ENCODE data around the gene SLC44A5. TPM values are rescaled to one million over a fixed set of nuclear protein-coding genes. Genes with fewer than 3 reads are reported as not detected.

Gene SLC44A5
- total and polyA plus RNA-seq, 2 donors (not counting 1 experiment from before 2014, with no cell fraction given) = 2.8 to 4.2 TPM

DNA sequence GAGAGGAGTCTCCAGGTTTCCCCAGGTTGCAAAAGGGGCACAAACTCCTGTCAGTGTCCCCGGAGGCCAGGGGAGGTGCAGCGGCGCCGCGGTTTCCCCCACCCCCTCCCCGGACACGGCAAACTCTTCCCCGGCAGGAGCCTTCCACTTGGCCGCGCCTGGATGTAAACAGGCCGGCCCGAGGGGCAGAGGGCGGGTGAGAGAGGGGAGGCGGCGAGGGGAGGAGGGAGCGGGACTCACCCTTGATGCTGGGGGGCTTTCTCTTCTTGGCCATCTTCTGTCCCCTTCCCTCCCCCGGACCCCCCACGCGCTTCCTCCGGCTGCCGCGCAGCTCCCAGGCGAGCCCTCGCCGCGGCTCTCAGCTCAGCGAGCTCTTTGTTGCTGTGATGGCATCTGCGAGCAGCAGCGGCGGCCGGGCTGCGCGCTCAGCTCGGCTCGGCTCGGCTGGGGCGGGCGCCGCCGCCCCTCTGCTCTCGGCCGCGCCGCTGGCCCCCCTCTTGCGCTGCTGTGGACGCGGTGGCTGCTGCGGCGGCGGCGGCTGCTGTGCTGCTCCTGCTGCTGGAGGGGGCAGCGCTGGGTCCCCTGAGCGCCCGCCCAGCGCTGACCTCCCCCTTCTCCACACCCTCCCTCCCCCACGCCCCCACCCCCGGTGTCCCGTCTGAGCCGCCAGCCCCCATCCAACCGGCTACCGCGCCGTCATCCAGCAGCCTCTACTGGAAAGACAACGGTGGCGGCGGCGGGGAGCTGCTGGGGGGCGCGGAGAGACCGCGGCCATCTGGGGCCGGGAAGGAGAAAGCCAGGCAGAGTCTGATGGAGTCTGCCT is 4.9 kb upstream of the SLC44A5 start:
- DNase-seq (peak; percentile 36), ATAC-seq (ENCODE audit: low read depth) (peak; percentile 62)
- Histone ChIP-seq H3K36me3 (replicated peaks in 1 of 2; ENCODE audit: control extremely low read depth in 1 of 2, control insufficient read depth in 1 of 2, extremely low read depth in 1 of 2, insufficient read depth in 2 of 2, low read length in 1 of 2) (no peaks in the 10 kb centered on the region), H3K4me1 (ENCODE audit: control insufficient read depth in 2 of 2, insufficient read depth in 2 of 2, low read length in 2 of 2) (peaks cover 23 to 27% of the 10 kb centered on the region in 2 donors), H3K9me3 (ENCODE audit: control extremely low read depth in 1 of 3, control insufficient read depth in 2 of 3, insufficient read depth in 1 of 3, low read length in 2 of 3) (peaks cover 0 to 12% (median 0%) of the 10 kb centered on the region in 3 donors), H3K4me3 (ENCODE audit: control extremely low read depth in 1 of 5, extremely low read depth in 1 of 5, insufficient read depth in 1 of 5, low read depth in 2 of 5, low read length in 4 of 5) (peak overlapping the region in 4 of 5 experiments; percentile 7 to 63 (median 43)), H3K9ac (ENCODE audit: low read length) (peak overlapping the region; percentile 55), H2AFZ (ENCODE audit: insufficient read depth, low read depth, low read length, poor library complexity, severe bottlenecking) (peak overlapping the region; percentile 54), H3K4me2 (replicated peaks; ENCODE audit: low read depth, low read length, poor library complexity, severe bottlenecking) (peak overlapping the region; percentile 77), H3K27ac (ENCODE audit: low read length in 2 of 2) (no peak overlapping the region), H3K27me3 (replicated peaks in 1 of 4; ENCODE audit: control extremely low read depth in 1 of 4, control insufficient read depth in 3 of 4, insufficient read depth in 4 of 4, low read length in 3 of 4) (peaks cover 0 to 44% (median 41%) of the 10 kb centered on the region in 4 experiments), H4K20me1 (ENCODE audit: control insufficient read depth, insufficient read depth, low read length, poor library complexity, severe bottlenecking) (no peaks in the 10 kb centered on the region), H3K79me2 (ENCODE audit: control insufficient read depth, insufficient read depth, low read length) (no peaks in the 10 kb centered on the region)
- Mint-ChIP-seq H3K4me3 (peak overlapping the region; percentile 79), H3K27me3 (peaks cover 74% of the 10 kb centered on the region), H3K27ac (no peak overlapping the region), H3K9me3 (ENCODE audit: insufficient read depth) (no peaks in the 10 kb centered on the region), H3K4me1 (peaks cover 24% of the 10 kb centered on the region)
- ChIA-PET POLR2A (no interaction called here), CTCF (interaction anchor here (0.7 to 1.3 kb wide), 2 partner anchors 16 to 349 kb away, joined by 3 read pairs; no protein-coding TSS in a partner anchor)
- TF ChIP-seq EZH2 (IDR thresholded peaks at IDR 0.05; ENCODE audit: borderline replicate concordance, insufficient read depth, low read depth, low read length, poor library complexity, severe bottlenecking) = no peak
- TF ChIP-seq, protein P1, sequence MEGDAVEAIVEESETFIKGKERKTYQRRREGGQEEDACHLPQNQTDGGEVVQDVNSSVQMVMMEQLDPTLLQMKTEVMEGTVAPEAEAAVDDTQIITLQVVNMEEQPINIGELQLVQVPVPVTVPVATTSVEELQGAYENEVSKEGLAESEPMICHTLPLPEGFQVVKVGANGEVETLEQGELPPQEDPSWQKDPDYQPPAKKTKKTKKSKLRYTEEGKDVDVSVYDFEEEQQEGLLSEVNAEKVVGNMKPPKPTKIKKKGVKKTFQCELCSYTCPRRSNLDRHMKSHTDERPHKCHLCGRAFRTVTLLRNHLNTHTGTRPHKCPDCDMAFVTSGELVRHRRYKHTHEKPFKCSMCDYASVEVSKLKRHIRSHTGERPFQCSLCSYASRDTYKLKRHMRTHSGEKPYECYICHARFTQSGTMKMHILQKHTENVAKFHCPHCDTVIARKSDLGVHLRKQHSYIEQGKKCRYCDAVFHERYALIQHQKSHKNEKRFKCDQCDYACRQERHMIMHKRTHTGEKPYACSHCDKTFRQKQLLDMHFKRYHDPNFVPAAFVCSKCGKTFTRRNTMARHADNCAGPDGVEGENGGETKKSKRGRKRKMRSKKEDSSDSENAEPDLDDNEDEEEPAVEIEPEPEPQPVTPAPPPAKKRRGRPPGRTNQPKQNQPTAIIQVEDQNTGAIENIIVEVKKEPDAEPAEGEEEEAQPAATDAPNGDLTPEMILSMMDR (IDR thresholded peaks at IDR 0.05) = no peak
- 2% methylated on average over 49 of the region's 72 CpGs for WGBS (ENCODE audit: insufficient coverage)
- intact Hi-C loops (cut with micrococcal nuclease) = loop anchor here (5.0 kb wide), 1 partner anchor 171 kb away; the partner anchor contains the start of gene RABGGTB

- H4K20me1 ChIP-seq (ENCODE audit: control insufficient read depth, insufficient read depth, low read length, poor library complexity, severe bottlenecking) = no peaks in the 10 kb centered on the region
- no peak for ATAC-seq (ENCODE audit: low read depth)
- CTCF ChIA-PET = interaction anchor here (1.3 kb wide), 1 partner anchor 349 kb away, joined by 3 read pairs; no protein-coding TSS in a partner anchor
- peaks cover 0 to 44% (median 41%) of the 10 kb centered on the region in 4 experiments for H3K27me3 ChIP-seq (replicated peaks in 1 of 4; ENCODE audit: control extremely low read depth in 1 of 4, control insufficient read depth in 3 of 4, insufficient read depth in 4 of 4, low read length in 3 of 4)
- H3K36me3 ChIP-seq (replicated peaks in 1 of 2; ENCODE audit: control extremely low read depth in 1 of 2, control insufficient read depth in 1 of 2, extremely low read depth in 1 of 2, insufficient read depth in 2 of 2, low read length in 1 of 2) = no peaks in the 10 kb centered on the region
- Mint-ChIP-seq H3K4me3 (peak overlapping the region; percentile 71), H3K9me3 (ENCODE audit: insufficient read depth) (no peaks in the 10 kb centered on the region), H3K27ac (no peak overlapping the region), H3K4me1 (peaks cover 24% of the 10 kb centered on the region), H3K27me3 (peaks cover 69% of the 10 kb centered on the region)
- no peaks in the 10 kb centered on the region for H3K79me2 ChIP-seq (ENCODE audit: control insufficient read depth, insufficient read depth, low read length)
- H3K4me3 ChIP-seq (ENCODE audit: control extremely low read depth in 1 of 5, extremely low read depth in 1 of 5, insufficient read depth in 1 of 5, low read depth in 2 of 5, low read length in 4 of 5) = peak overlapping the region in 3 of 5 experiments; percentile 22 to 63 (median 47)
- H2AFZ ChIP-seq (ENCODE audit: insufficient read depth, low read depth, low read length, poor library complexity, severe bottlenecking) = peak overlapping the region; percentile 54
- H3K4me2 ChIP-seq (replicated peaks; ENCODE audit: low read depth, low read length, poor library complexity, severe bottlenecking) = peak overlapping the region; percentile 77
- POLR2A ChIA-PET = no interaction called here
- H3K9ac ChIP-seq (ENCODE audit: low read length) = peak overlapping the region; percentile 55
- TF ChIP-seq EZH2 (IDR thresholded peaks at IDR 0.05; ENCODE audit: borderline replicate concordance, insufficient read depth, low read depth, low read length, poor library complexity, severe bottlenecking) = no peak
- no peak overlapping the region for H3K27ac ChIP-seq (ENCODE audit: low read length in 2 of 2)
- intact Hi-C loops (cut with micrococcal nuclease) = no loop called here
- peaks cover 0 to 12% (median 0%) of the 10 kb centered on the region in 3 donors for H3K9me3 ChIP-seq (ENCODE audit: control extremely low read depth in 1 of 3, control insufficient read depth in 2 of 3, insufficient read depth in 1 of 3, low read length in 2 of 3)
- H3K4me1 ChIP-seq (ENCODE audit: control insufficient read depth in 2 of 2, insufficient read depth in 2 of 2, low read length in 2 of 2) = peaks cover 23 to 27% of the 10 kb centered on the region in 2 donors
- DNase-seq = no peak
- 7% methylated on average over 7 of the region's 8 CpGs for WGBS (ENCODE audit: insufficient coverage)
These were observed 3.5 kb upstream of the SLC44A5 start for GRCh38 chr1:75614399-75614756.
